Progenitor cell of endocrine pancreas (in vitro differentiated cells): Measurements from ENCODE around the gene CACNG4. TPM values are rescaled to one million over a fixed set of nuclear protein-coding genes. Genes with fewer than 3 reads are reported as not detected.
A peak's percentile ranks its signal among the peaks of the same experiment; 100 is the strongest.

Experiments
- DNase-seq: peaks from one replicate; pipeline ENCODE4 v3.0.0; 2021; ENCODE audit warnings: low spot score; ENCODE audit not compliant: unreplicated experiment
- H3K27ac Mint-ChIP-seq: 2 replicates; pipeline ENCODE4 v1.8.0; 2021; ENCODE audit warnings: mild to moderate bottlenecking, moderate library complexity, mixed read lengths
- H3K27me3 Mint-ChIP-seq: 2 replicates; pipeline ENCODE4 v1.8.0; 2021; ENCODE audit warnings: mixed read lengths
- H3K36me3 Mint-ChIP-seq: 2 replicates; pipeline ENCODE4 v1.8.0; 2022; ENCODE audit warnings: mixed read lengths; ENCODE audit not compliant: insufficient read depth
- H3K4me1 Mint-ChIP-seq: 2 replicates; pipeline ENCODE4 v1.8.0; 2021; ENCODE audit warnings: low read depth, mixed read lengths
- H3K4me3 Mint-ChIP-seq: 2 replicates; pipeline ENCODE4 v1.8.0; 2021; ENCODE audit warnings: low read depth, mild to moderate bottlenecking, moderate library complexity, mixed read lengths
- H3K9me3 Mint-ChIP-seq: 2 replicates; pipeline ENCODE4 v1.8.0; 2021; ENCODE audit warnings: low read depth, mixed read lengths
- CTCF ChIP-seq: fragments of 200-600 bp; sonication (generic); IDR thresholded peaks from one replicate; pipeline ENCODE4 v1.5.0; 2021; ENCODE audit warnings: antibody characterized with exemption, mild to moderate bottlenecking; ENCODE audit not compliant: unreplicated experiment
- total RNA-seq: library from RNA; stranded (reverse); gene quantifications from 2 replicates; pipeline ENCODE4 v1.2.1, GENCODE V29; 2021

Gene CACNG4
- total RNA-seq, 1 donor from 2014 or later: 6.5 TPM

GRCh38 chr17:66938656-66939055 is 25.9 kb upstream of the CACNG4 start:
- no peak for TF ChIP-seq CTCF
- Mint-ChIP-seq H3K27ac (no peak overlapping the region), H3K27me3 (peaks cover 3% of the 10 kb centered on the region)

GRCh38 chr17:66939461-66940114 is 24.9 kb upstream of the CACNG4 start:
- TF ChIP-seq CTCF: no peak
- H3K9me3 Mint-ChIP-seq: peaks cover 20% of the 10 kb centered on the region
- no peaks in the 10 kb centered on the region for H3K36me3 Mint-ChIP-seq
- peaks cover 3% of the 10 kb centered on the region for H3K27me3 Mint-ChIP-seq
- no peak overlapping the region for H3K27ac Mint-ChIP-seq
- DNase-seq: no peak
- peaks cover 22% of the 10 kb centered on the region for H3K4me1 Mint-ChIP-seq
- no peak overlapping the region for H3K4me3 Mint-ChIP-seq

More at GRCh38 chr17:66938656-66939055, 25.9 kb upstream of the CACNG4 start:
- Mint-ChIP-seq H3K36me3 (no peaks in the 10 kb centered on the region), H3K4me3 (no peak overlapping the region), H3K9me3 (peaks cover 21% of the 10 kb centered on the region), H3K4me1 (peaks cover 13% of the 10 kb centered on the region)
- DNase-seq: no peak

GRCh38 chr17:66941249-66941648 is 23.3 kb upstream of the CACNG4 start:
- H3K9me3 Mint-ChIP-seq: peaks cover 11% of the 10 kb centered on the region
- no peaks in the 10 kb centered on the region for H3K36me3 Mint-ChIP-seq
- H3K27me3 Mint-ChIP-seq: peaks cover 5% of the 10 kb centered on the region
- H3K4me1 Mint-ChIP-seq: peaks cover 36% of the 10 kb centered on the region
- no peak for TF ChIP-seq CTCF
- no peak for DNase-seq
- H3K4me3 Mint-ChIP-seq: no peak overlapping the region
- no peak overlapping the region for H3K27ac Mint-ChIP-seq

- peaks cover 36% of the 10 kb centered on the region for H3K4me1 Mint-ChIP-seq
- no peaks in the 10 kb centered on the region for H3K36me3 Mint-ChIP-seq
- no peak overlapping the region for H3K4me3 Mint-ChIP-seq
- peaks cover 8% of the 10 kb centered on the region for H3K27me3 Mint-ChIP-seq
- peaks cover 11% of the 10 kb centered on the region for H3K9me3 Mint-ChIP-seq
- DNase-seq: no peak
- peak overlapping the region; percentile 61 for H3K27ac Mint-ChIP-seq
- no peak for TF ChIP-seq CTCF
Observed at GRCh38 chr17:66941773-66942450, 22.6 kb upstream of the CACNG4 start.

- Mint-ChIP-seq H3K27ac (peak overlapping the region; percentile 61), H3K4me3 (no peak overlapping the region), H3K36me3 (no peaks in the 10 kb centered on the region), H3K9me3 (peaks cover 8% of the 10 kb centered on the region), H3K4me1 (peaks cover 36% of the 10 kb centered on the region), H3K27me3 (peaks cover 5% of the 10 kb centered on the region)
- DNase-seq: no peak
- TF ChIP-seq CTCF: no peak
Observed at GRCh38 chr17:66942451-66943264, 21.8 kb upstream of the CACNG4 start.
